Body of pancreas (tissue), 4 donors: ENCODE measurements around the gene KRTAP4-1. TPM values are rescaled to one million over a fixed set of nuclear protein-coding genes. Genes with fewer than 3 reads are reported as not detected.
"Not testable (repeated sequence)": the region's sequence is repeated elsewhere in the genome, so short reads cannot be mapped to it uniquely, and the experiment has no call there.

Source experiments
- ATAC-seq: fragments of 150-250 bp; one replicate; pipeline ENCODE4 v1.9.1; 2016
- DNase-seq, 4 donors: peaks; one replicate each; pipeline ENCODE4 v3.0.0-alpha.2; 2019
- H3K27ac ChIP-seq, 4 donors: fragments of 200-600 bp; sonication (generic); 1 replicate in 3 of 4; 2 replicates in 1 of 4; pipeline versions ENCODE4 v1.5.1 to v1.6.1; 2016 to 2019; ENCODE audit warnings: mild to moderate bottlenecking in 1 of 4, mixed read lengths in 1 of 4, moderate library complexity in 1 of 4
- H3K27me3 ChIP-seq, 2 donors: fragments of 200-600 bp; sonication (generic); one replicate each; pipeline ENCODE4 v1.6.0; 2016; ENCODE audit warnings: mild to moderate bottlenecking in 1 of 2
- H3K36me3 ChIP-seq, 2 donors: fragments of 200-600 bp; sonication (generic); replicated peaks in 1 of 2; 2 replicates each; pipeline ENCODE4 v1.5.1; 2016; ENCODE audit warnings: low read depth in 2 of 2; ENCODE audit not compliant: insufficient read depth in 1 of 2
- H3K4me1 ChIP-seq: fragments of 200-600 bp; sonication (generic); one replicate; pipeline ENCODE4 v1.6.0; 2016
- H3K4me3 ChIP-seq, 2 donors: fragments of 200-600 bp; sonication (generic); 1 replicate in 1 of 2; 2 replicates in 1 of 2; pipeline ENCODE4 v1.5.1; 2016 to 2019
- H3K9me3 ChIP-seq, 3 donors: fragments of 200-600 bp; sonication (generic); 1 replicate in 2 of 3; 2 replicates in 1 of 3; pipeline ENCODE4 v1.5.1; 2016
- CTCF ChIP-seq, 7 experiments: fragments of 450-650 bp in 4 of 7; fragments of 200-600 bp in 3 of 7; sonication (generic) in 3 of 7; IDR thresholded peaks; one replicate each; pipeline ENCODE4 v1.5.1; 2016 to 2019; ENCODE audit warnings: antibody characterized with exemption in 7 of 7
- POLR2A ChIP-seq, 3 donors: fragments of 450-650 bp; IDR thresholded peaks; one replicate each; pipeline ENCODE4 v1.6.1; 2016; ENCODE audit warnings: antibody characterized with exemption in 3 of 3, mild to moderate bottlenecking in 2 of 3
- WGBS, 2 donors: methylation state at CpG; one replicate each; pipeline ENCODE4 v1.1.5; 2017; 5-methylcytosine and 5-hydroxymethylcytosine counted together
- intact Hi-C: fragments of 100-400 bp; cut with DNase I; formaldehyde crosslinking; loops from one replicate; pipeline ENCODE4 v1.15.1; 2023
- total RNA-seq, 2 donors: library from RNA; depleted of rRNA; stranded (reverse); fragments of >200 nt; gene quantifications; one replicate each; pipeline ENCODE4 v1.1.0, GENCODE V29; 2016

The KRTAP4-1 gene
- total RNA-seq, 2 donors from 2014 or later = not detected

- H3K27me3 ChIP-seq = no peaks in the 10 kb centered on the region
- H3K27ac ChIP-seq = no peak within 1 kb of the TSS
- H3K4me3 ChIP-seq = no peak within 1 kb of the TSS
- H3K4me1 ChIP-seq = no peaks in the 10 kb centered on the region
- 61 to 82% methylated on average over 1 of the region's 1 CpG for WGBS, 2 donors
- H3K36me3 ChIP-seq = no peaks in the 10 kb centered on the region
- no peak for TF ChIP-seq CTCF (IDR thresholded peaks at IDR 0.05)
- TF ChIP-seq POLR2A (IDR thresholded peaks at IDR 0.05) = no peak
- DNase-seq (no peak), ATAC-seq (no peak)
- intact Hi-C loops = no loop called here
- no peaks in the 10 kb centered on the region for H3K9me3 ChIP-seq
Observed at GRCh38 chr17:41160648-41161047, 24.1 kb downstream of the KRTAP4-1 start, which contains the start of gene KRTAP4-4. KRTAP4-4 (minus strand) TSS chr17:41160748; CDS start chr17:41160691, 57 bp downstream.

- DNase-seq, H3K4me1 ChIP-seq, H3K36me3 ChIP-seq, intact Hi-C loops, H3K4me3 ChIP-seq, ATAC-seq, H3K27ac ChIP-seq, H3K27me3 ChIP-seq, H3K9me3 ChIP-seq: not testable (repeated sequence)
- 78 to 80% methylated on average over 2 to 3 of the region's 3 CpGs for WGBS, 2 donors
Observed at GRCh38 chr17:41160190-41160589, 24.5 kb downstream of the KRTAP4-1 start.

- 27 to 29% methylated on average over 2 of the region's 2 CpGs for WGBS, 2 donors
- intact Hi-C loops = no loop called here
- TF ChIP-seq POLR2A (IDR thresholded peaks at IDR 0.05) (no peak), CTCF (IDR thresholded peaks at IDR 0.05) (no peak)
- Histone ChIP-seq H3K27ac (no peak overlapping the region), H3K36me3 (no peaks in the 10 kb centered on the region), H3K27me3 (no peaks in the 10 kb centered on the region), H3K4me3 (no peak overlapping the region), H3K4me1 (no peaks in the 10 kb centered on the region), H3K9me3 (no peaks in the 10 kb centered on the region)
- ATAC-seq (no peak), DNase-seq (no peak)
Observed at GRCh38 chr17:41153856-41154255, 30.9 kb downstream of the KRTAP4-1 start.

GRCh38 chr17:41151525-41151924 lies 33.2 kb downstream of the KRTAP4-1 start:
- Histone ChIP-seq H3K36me3 (no peaks in the 10 kb centered on the region), H3K4me1 (no peaks in the 10 kb centered on the region), H3K27me3 (no peaks in the 10 kb centered on the region), H3K4me3 (no peak overlapping the region), H3K9me3 (no peaks in the 10 kb centered on the region), H3K27ac (no peak overlapping the region)
- 41 to 47% methylated on average over 2 of the region's 2 CpGs for WGBS, 2 donors
- intact Hi-C loops = no loop called here
- ATAC-seq (no peak), DNase-seq (no peak)
- TF ChIP-seq POLR2A (IDR thresholded peaks at IDR 0.05) (no peak), CTCF (IDR thresholded peaks at IDR 0.05) (no peak)

GRCh38 chr17:41150026-41150425 lies 34.7 kb downstream of the KRTAP4-1 start:
- H3K9me3 ChIP-seq = no peaks in the 10 kb centered on the region
- no peaks in the 10 kb centered on the region for H3K27me3 ChIP-seq
- no peak overlapping the region for H3K4me3 ChIP-seq
- intact Hi-C loops = no loop called here
- ATAC-seq (no peak), DNase-seq (no peak)
- TF ChIP-seq CTCF (IDR thresholded peaks at IDR 0.05) = no peak
- no peak for TF ChIP-seq POLR2A (IDR thresholded peaks at IDR 0.05)
- 71 to 83% methylated on average over 4 of the region's 4 CpGs for WGBS, 2 donors
- H3K27ac ChIP-seq = no peak overlapping the region
- no peaks in the 10 kb centered on the region for H3K4me1 ChIP-seq
- H3K36me3 ChIP-seq = no peaks in the 10 kb centered on the region
